Upper lobe of left lung (tissue), 6 donors: ENCODE data around the gene ZCCHC24. TPM values are rescaled to one million over a fixed set of nuclear protein-coding genes. Genes with fewer than 3 reads are reported as not detected.
A peak's percentile ranks its signal among the peaks of the same experiment; 100 is the strongest.

Source experiments
- ATAC-seq, 2 donors: fragments of 200-7000 bp; cut with Tn5 transposase; one replicate each; pipeline ENCODE4 v1.9.1; 2022; ENCODE audit warnings: mild to moderate bottlenecking in 2 of 2, moderate library complexity in 2 of 2; ENCODE audit not compliant: low FRiP score in 2 of 2
- DNase-seq, 2 donors: peaks; one replicate each; pipeline ENCODE4 v3.0.0-alpha.2; 2019 to 2020
- H3K27ac ChIP-seq, 4 donors: fragments of 200-600 bp; sonication (generic); one replicate each; pipeline ENCODE4 v1.5.1; 2016 to 2019
- H3K27me3 ChIP-seq, 4 donors: fragments of 200-600 bp; sonication (generic); one replicate each; pipeline ENCODE4 v1.5.1; 2017 to 2019
- H3K36me3 ChIP-seq, 4 donors: fragments of 200-600 bp; sonication (generic); one replicate each; pipeline ENCODE4 v1.5.1; 2016 to 2019
- H3K4me1 ChIP-seq, 4 donors: fragments of 200-600 bp; sonication (generic); one replicate each; pipeline ENCODE4 v1.5.1; 2018 to 2019
- H3K4me3 ChIP-seq, 4 donors: fragments of 200-600 bp; sonication (generic); one replicate each; pipeline ENCODE4 v1.5.1; 2017 to 2019; ENCODE audit warnings: mild to moderate bottlenecking in 2 of 4, moderate library complexity in 1 of 4
- H3K9me3 ChIP-seq, 4 donors: fragments of 200-600 bp; sonication (generic); one replicate each; pipeline ENCODE4 v1.5.1; 2018 to 2019
- EP300 ChIP-seq, 4 donors: sonication (generic); formaldehyde crosslinking; IDR thresholded peaks; one replicate each; pipeline ENCODE4 v1.5.1; 2017; ENCODE audit warnings: antibody characterized with exemption in 4 of 4, control low read depth in 2 of 4
- POLR2A ChIP-seq, 4 donors: fragments of 450-650 bp; IDR thresholded peaks; one replicate each; pipeline ENCODE4 v1.5.1; 2016 to 2017; ENCODE audit warnings: antibody characterized with exemption in 4 of 4, mild to moderate bottlenecking in 2 of 4
- POLR2AphosphoS5 ChIP-seq, 2 donors: sonication (generic); formaldehyde crosslinking; IDR thresholded peaks; one replicate each; pipeline ENCODE4 v1.5.1; 2017; ENCODE audit warnings: antibody characterized with exemption in 2 of 2
- WGBS, 2 donors: methylation state at CpG; one replicate each; pipeline ENCODE4 v1.1.5; 2017 to 2018; 5-methylcytosine and 5-hydroxymethylcytosine counted together
- total RNA-seq, 6 donors: library from RNA; depleted of rRNA in 4 of 6; stranded (reverse); fragments of >200 nt in 4 of 6; gene quantifications; one replicate each; pipeline versions ENCODE4 v1.1.0 to v1.2.1, GENCODE V29; 2016 to 2021
- TF ChIP-seq, protein P1 (sequence below), 6 experiments: fragments of 450-650 bp in 4 of 6; fragments of 200-600 bp in 2 of 6; sonication (generic) in 2 of 6; IDR thresholded peaks; one replicate each; pipeline ENCODE4 v1.5.1; 2016 to 2019; ENCODE audit warnings: antibody characterized with exemption in 6 of 6
- donor health status: DM: no; HTN: no; CAD: no; lungs with moderate emphysema.
- donor health status: DM: no; HTN: yes; CAD: no; lungs with severe emphysema.

Gene ZCCHC24
- total RNA-seq, 6 donors from 2014 or later = 12.6 to 45.7 (median 21.0) TPM

DNA sequence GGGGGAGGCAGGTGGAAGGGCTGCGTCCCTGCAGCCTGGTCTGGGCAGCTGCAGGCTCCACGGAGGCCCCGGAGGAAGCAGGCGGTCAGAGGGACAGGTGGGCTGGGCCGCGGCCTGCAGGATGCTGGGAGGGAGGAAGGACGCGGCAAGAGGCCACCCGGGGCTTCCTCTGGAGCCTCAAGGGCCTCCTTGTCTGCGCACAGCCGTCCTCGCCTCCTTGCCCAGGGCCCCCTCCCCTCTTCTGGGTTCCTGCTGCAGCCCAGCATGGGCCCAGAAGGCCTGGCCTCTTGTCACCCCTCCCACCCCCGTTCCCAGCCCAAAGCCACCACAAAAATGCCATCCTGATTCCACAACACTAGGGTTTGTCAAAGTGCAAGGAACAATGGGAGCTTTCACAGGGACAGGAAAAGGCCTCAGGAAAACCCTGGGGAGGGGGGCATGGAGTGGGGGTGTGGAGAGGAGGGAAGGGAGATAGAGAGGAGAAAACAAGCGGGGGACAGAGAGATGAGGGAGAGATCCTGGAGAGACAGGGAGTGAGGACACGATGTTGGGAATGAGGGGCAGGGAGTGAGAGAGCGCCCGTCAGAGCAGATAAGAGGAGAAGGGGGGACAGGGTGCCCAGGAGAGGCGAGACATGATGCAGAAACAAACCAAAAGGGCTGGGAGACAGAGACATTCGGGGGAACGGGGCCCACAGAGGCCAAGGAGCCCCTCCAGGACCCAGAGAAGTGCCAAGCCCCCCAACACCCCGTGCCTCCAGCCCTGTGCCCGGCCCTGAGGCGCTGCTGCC is 41.8 kb downstream of the ZCCHC24 start:
- peak in 1 of 2 donors; percentile 78 for DNase-seq
- TF ChIP-seq, protein P1, sequence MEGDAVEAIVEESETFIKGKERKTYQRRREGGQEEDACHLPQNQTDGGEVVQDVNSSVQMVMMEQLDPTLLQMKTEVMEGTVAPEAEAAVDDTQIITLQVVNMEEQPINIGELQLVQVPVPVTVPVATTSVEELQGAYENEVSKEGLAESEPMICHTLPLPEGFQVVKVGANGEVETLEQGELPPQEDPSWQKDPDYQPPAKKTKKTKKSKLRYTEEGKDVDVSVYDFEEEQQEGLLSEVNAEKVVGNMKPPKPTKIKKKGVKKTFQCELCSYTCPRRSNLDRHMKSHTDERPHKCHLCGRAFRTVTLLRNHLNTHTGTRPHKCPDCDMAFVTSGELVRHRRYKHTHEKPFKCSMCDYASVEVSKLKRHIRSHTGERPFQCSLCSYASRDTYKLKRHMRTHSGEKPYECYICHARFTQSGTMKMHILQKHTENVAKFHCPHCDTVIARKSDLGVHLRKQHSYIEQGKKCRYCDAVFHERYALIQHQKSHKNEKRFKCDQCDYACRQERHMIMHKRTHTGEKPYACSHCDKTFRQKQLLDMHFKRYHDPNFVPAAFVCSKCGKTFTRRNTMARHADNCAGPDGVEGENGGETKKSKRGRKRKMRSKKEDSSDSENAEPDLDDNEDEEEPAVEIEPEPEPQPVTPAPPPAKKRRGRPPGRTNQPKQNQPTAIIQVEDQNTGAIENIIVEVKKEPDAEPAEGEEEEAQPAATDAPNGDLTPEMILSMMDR (IDR thresholded peaks at IDR 0.05) = no peak
- TF ChIP-seq POLR2AphosphoS5 (IDR thresholded peaks at IDR 0.05) (no peak), EP300 (IDR thresholded peaks at IDR 0.05) (no peak), POLR2A (IDR thresholded peaks at IDR 0.05) (no peak)
- Histone ChIP-seq H3K4me3 (no peak overlapping the region), H3K4me1 (peaks cover 74 to 99% (median 92%) of the 10 kb centered on the region in 4 donors), H3K27me3 (no peaks in the 10 kb centered on the region), H3K27ac (peak overlapping the region; percentile 81 to 91 (median 84)), H3K36me3 (no peaks in the 10 kb centered on the region), H3K9me3 (no peaks in the 10 kb centered on the region)
- ATAC-seq = no peak
- 34 to 44% methylated on average over 11 to 22 of the region's 23 CpGs for WGBS, 2 donors

DNA sequence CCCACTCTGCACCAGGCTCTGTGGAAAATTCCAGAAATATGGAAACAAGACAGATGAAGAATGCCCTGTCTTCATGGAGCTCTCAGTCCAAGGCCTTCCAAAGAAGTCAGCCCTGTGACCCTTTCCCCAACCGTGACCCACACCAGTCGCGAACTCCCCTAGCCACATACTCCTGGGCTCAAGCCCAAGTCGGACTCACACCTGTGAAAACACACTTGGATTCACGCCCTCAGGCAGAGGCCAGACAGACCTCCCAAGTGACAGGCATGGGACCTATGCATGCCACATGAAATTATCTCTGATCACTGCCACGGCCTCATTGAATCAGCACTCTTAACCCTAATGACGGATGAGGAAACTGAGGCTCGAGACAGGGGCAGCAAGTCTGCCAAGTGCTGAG is 42.5 kb downstream of the ZCCHC24 start:
- Histone ChIP-seq H3K9me3 (no peaks in the 10 kb centered on the region), H3K27ac (peak overlapping the region; percentile 81 to 91 (median 84)), H3K27me3 (no peaks in the 10 kb centered on the region), H3K4me3 (no peak overlapping the region), H3K36me3 (no peaks in the 10 kb centered on the region), H3K4me1 (peaks cover 81 to 100% (median 94%) of the 10 kb centered on the region in 4 donors)
- WGBS, 2 donors = 56 to 62% methylated on average over 3 to 8 of the region's 8 CpGs
- ATAC-seq (no peak), DNase-seq (no peak)
- TF ChIP-seq POLR2A (IDR thresholded peaks at IDR 0.05) = no peak
- TF ChIP-seq, protein P1 (IDR thresholded peaks at IDR 0.05) = no peak
- TF ChIP-seq EP300 (IDR thresholded peaks at IDR 0.05) = no peak
- TF ChIP-seq POLR2AphosphoS5 (IDR thresholded peaks at IDR 0.05) = no peak

DNA sequence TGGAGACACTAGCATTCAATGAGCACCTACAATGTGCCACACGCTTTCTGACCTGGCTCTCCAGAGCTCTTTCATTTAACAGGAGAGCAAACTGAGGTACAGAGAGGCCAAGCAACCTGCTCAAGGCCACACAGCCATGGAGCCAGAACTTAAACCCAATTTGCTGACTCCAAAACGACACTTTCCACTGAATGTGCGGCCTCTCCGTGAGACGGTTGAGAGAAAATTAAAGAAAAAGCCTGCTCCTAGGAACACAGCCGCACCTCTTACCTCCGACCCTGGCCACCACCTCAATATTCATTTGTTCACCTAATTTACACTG is 42.8 kb downstream of the ZCCHC24 start:
- no peak for TF ChIP-seq POLR2A (IDR thresholded peaks at IDR 0.05)
- no peak for TF ChIP-seq EP300 (IDR thresholded peaks at IDR 0.05)
- TF ChIP-seq, protein P1 (IDR thresholded peaks at IDR 0.05) = no peak
- no peak for TF ChIP-seq POLR2AphosphoS5 (IDR thresholded peaks at IDR 0.05)
- no peak for DNase-seq
- no peaks in the 10 kb centered on the region for H3K27me3 ChIP-seq
- H3K4me3 ChIP-seq = no peak overlapping the region
- WGBS, 2 donors = 95 to 96% methylated on average over 7 of the region's 7 CpGs
- no peaks in the 10 kb centered on the region for H3K9me3 ChIP-seq
- H3K36me3 ChIP-seq = no peaks in the 10 kb centered on the region
- H3K4me1 ChIP-seq = peaks cover 85 to 98% (median 92%) of the 10 kb centered on the region in 4 donors
- peak overlapping the region; percentile 81 to 91 (median 84) for H3K27ac ChIP-seq
- ATAC-seq = no peak

DNA sequence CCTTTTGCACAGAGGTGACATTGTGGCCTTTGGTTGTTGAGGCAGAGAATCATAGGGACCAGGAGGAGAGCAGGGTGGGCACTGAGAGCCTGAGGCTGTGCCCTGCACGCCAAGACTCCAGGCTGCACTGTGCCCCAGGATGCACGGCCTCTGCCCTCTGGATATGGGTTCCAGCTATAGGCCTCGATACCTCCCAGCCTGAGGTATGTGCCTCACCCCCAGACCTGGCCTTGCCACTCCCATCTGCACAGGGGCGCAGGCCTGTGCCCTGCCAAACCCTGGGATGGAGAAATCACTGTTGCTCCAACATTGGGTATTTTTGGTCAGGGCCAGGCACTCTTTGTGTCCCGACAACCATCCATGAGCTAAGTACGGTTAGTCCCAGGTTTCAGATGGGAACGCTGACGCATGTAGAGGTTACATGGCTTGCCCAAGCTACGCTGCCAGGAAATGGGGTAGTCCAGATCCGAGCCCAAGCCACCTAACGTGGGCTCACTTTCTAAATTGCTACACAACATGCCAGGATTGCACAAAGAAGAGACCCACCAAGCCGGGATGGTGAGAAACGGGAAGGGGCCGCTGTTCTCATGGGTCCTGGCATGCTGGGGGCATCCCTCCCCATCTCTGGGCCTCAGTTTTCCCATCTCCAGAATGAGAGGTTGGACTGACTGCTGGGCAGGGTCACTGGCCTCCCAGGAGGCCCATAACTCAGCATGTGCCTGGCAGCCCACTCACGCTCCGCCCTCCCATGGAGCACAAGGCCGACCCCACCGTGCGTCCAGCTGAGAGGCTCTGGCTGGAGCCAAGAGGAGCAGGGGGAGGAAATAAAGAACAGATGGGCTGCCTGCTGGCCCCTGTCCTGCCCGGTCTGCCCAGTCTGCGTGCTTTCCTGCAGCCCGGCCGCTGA is 44.2 kb downstream of the ZCCHC24 start:
- TF ChIP-seq, protein P1 (IDR thresholded peaks at IDR 0.05) = no peak
- TF ChIP-seq POLR2AphosphoS5 (IDR thresholded peaks at IDR 0.05) = peak; percentile 21 to 66
- Histone ChIP-seq H3K27me3 (no peaks in the 10 kb centered on the region), H3K9me3 (no peaks in the 10 kb centered on the region), H3K27ac (peak overlapping the region; percentile 81 to 91 (median 84)), H3K4me1 (peaks cover 84 to 91% (median 89%) of the 10 kb centered on the region in 4 donors), H3K36me3 (no peaks in the 10 kb centered on the region), H3K4me3 (no peak overlapping the region)
- DNase-seq (peak in 1 of 2 donors; percentile 81), ATAC-seq (peak in 1 of 2 donors; percentile 36)
- 76 to 77% methylated on average over 4 to 22 of the region's 23 CpGs for WGBS, 2 donors
